ENCODE results near the gene FBXO24.

DNA sequence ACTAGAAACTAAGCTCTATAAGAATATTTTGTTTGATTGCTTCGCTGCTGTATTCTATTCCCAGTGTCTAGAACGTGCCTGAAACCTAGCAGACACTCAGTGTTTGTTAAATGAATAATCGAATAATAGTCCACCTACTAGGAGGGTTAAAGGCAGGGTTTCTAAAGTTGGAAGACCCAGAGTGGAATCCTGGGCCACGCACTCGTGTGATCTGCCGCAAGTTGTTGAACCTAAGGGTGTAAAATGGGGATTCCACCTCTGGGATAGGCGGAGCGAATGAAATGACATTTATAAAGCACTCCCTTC lies 47.8 kb upstream of the FBXO24 start:
- TF ChIP-seq CTCF (IDR thresholded peaks at IDR 0.05) (no peak), POLR2AphosphoS5 (IDR thresholded peaks at IDR 0.05) (no peak), POLR2A (IDR thresholded peaks at IDR 0.05) (no peak)

Measured in gastroesophageal sphincter (tissue), 3 donors.